Body of pancreas (tissue), 4 donors: ENCODE data around the gene VAMP4. TPM values are rescaled to one million over a fixed set of nuclear protein-coding genes. Genes with fewer than 3 reads are reported as not detected.
A peak's percentile ranks its signal among the peaks of the same experiment; 100 is the strongest.

ENCODE experiments used
- ATAC-seq: fragments of 150-250 bp; one replicate; pipeline ENCODE4 v1.9.1; 2016
- DNase-seq, 4 donors: peaks; one replicate each; pipeline ENCODE4 v3.0.0-alpha.2; 2019
- H3K27ac ChIP-seq, 4 donors: fragments of 200-600 bp; sonication (generic); 1 replicate in 3 of 4; 2 replicates in 1 of 4; pipeline versions ENCODE4 v1.5.1 to v1.6.1; 2016 to 2019; ENCODE audit warnings: mild to moderate bottlenecking in 1 of 4, mixed read lengths in 1 of 4, moderate library complexity in 1 of 4
- H3K27me3 ChIP-seq, 2 donors: fragments of 200-600 bp; sonication (generic); one replicate each; pipeline ENCODE4 v1.6.0; 2016; ENCODE audit warnings: mild to moderate bottlenecking in 1 of 2
- H3K36me3 ChIP-seq, 2 donors: fragments of 200-600 bp; sonication (generic); replicated peaks in 1 of 2; 2 replicates each; pipeline ENCODE4 v1.5.1; 2016; ENCODE audit warnings: low read depth in 2 of 2; ENCODE audit not compliant: insufficient read depth in 1 of 2
- H3K4me1 ChIP-seq: fragments of 200-600 bp; sonication (generic); one replicate; pipeline ENCODE4 v1.6.0; 2016
- H3K4me3 ChIP-seq, 2 donors: fragments of 200-600 bp; sonication (generic); 1 replicate in 1 of 2; 2 replicates in 1 of 2; pipeline ENCODE4 v1.5.1; 2016 to 2019
- H3K9me3 ChIP-seq, 3 donors: fragments of 200-600 bp; sonication (generic); 1 replicate in 2 of 3; 2 replicates in 1 of 3; pipeline ENCODE4 v1.5.1; 2016
- CTCF ChIP-seq, 7 experiments: fragments of 450-650 bp in 4 of 7; fragments of 200-600 bp in 3 of 7; sonication (generic) in 3 of 7; IDR thresholded peaks; one replicate each; pipeline ENCODE4 v1.5.1; 2016 to 2019; ENCODE audit warnings: antibody characterized with exemption in 7 of 7
- POLR2A ChIP-seq, 3 donors: fragments of 450-650 bp; IDR thresholded peaks; one replicate each; pipeline ENCODE4 v1.6.1; 2016; ENCODE audit warnings: antibody characterized with exemption in 3 of 3, mild to moderate bottlenecking in 2 of 3
- WGBS, 2 donors: methylation state at CpG; one replicate each; pipeline ENCODE4 v1.1.5; 2017; 5-methylcytosine and 5-hydroxymethylcytosine counted together
- intact Hi-C: fragments of 100-400 bp; cut with DNase I; formaldehyde crosslinking; loops from one replicate; pipeline ENCODE4 v1.15.1; 2023
- total RNA-seq, 2 donors: library from RNA; depleted of rRNA; stranded (reverse); fragments of >200 nt; gene quantifications; one replicate each; pipeline ENCODE4 v1.1.0, GENCODE V29; 2016

Gene VAMP4
- total RNA-seq, 2 donors from 2014 or later, result 5.6 to 8.8 TPM

- Histone ChIP-seq H3K4me1 (peaks cover 30% of the 10 kb centered on the region), H3K27me3 (no peaks in the 10 kb centered on the region), H3K4me3 (peak within 1 kb of the TSS; percentile 50 to 83), H3K9me3 (no peaks in the 10 kb centered on the region), H3K36me3 (peaks cover 0 to 8% of the 10 kb centered on the region in 2 donors), H3K27ac (peak within 1 kb of the TSS; percentile 74 to 90 (median 80))
- peak; percentile 97 to 99 (median 98) for DNase-seq
- WGBS, 2 donors, result 0% methylated on average over 42 to 57 of the region's 57 CpGs
- intact Hi-C loops, result no loop called here
- ATAC-seq, result peak; percentile 99
- TF ChIP-seq POLR2A (IDR thresholded peaks at IDR 0.05) (peak; percentile 91 to 97 (median 96)), CTCF (IDR thresholded peaks at IDR 0.05) (peak in 1 of 7 experiments; percentile 19)
These were observed 39.5 kb upstream of the VAMP4 start, which contains the start of gene METTL13 for GRCh38 chr1:171781176-171781875. Gene METTL13, plus strand, starts transcription at chr1:171781660. Its CDS starts 308 bp downstream, at chr1:171781968.

DNA sequence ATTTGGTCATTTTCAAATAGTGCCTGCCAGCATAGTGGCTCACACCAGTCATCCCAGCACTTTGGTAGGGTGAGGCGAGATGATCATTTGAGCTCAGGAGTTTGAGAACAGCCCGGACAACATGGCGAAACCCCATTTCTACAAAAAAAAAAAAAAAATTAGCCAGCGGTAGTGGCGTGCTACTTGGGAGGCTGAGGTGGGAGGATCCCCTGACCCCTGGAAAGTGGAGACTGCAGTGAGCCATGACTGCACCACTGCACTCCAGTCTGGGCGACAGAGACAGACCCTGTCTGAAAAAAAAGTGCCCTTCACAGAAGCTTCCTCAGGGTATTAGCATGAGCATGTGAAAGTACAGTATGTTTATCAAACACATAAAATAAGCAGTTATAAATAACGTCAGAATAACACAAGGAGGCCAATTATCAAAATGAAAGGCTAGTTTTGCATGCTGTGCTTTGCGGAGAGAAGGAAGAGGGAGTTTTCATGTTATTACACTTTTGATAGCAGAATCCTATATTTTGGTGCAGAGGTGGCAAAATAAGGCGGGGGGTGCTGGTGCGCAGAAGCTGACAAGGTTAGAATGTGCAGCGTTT is 38.8 kb upstream of the VAMP4 start:
- Histone ChIP-seq H3K4me3 (no peak overlapping the region), H3K4me1 (peaks cover 30% of the 10 kb centered on the region), H3K36me3 (peaks cover 0 to 3% of the 10 kb centered on the region in 2 donors), H3K9me3 (no peaks in the 10 kb centered on the region), H3K27ac (peak overlapping the region; percentile 55 to 90 (median 80)), H3K27me3 (no peaks in the 10 kb centered on the region)
- 40 to 43% methylated on average over 11 of the region's 11 CpGs for whole genome bisulfite sequencing, 2 donors
- intact Hi-C loops, result no loop called here
- ATAC-seq, result no peak
- no peak for DNase-seq
- peak in 1 of 7 experiments; percentile 1 for TF ChIP-seq CTCF (IDR thresholded peaks at IDR 0.05)
- TF ChIP-seq POLR2A (IDR thresholded peaks at IDR 0.05), result no peak

DNA sequence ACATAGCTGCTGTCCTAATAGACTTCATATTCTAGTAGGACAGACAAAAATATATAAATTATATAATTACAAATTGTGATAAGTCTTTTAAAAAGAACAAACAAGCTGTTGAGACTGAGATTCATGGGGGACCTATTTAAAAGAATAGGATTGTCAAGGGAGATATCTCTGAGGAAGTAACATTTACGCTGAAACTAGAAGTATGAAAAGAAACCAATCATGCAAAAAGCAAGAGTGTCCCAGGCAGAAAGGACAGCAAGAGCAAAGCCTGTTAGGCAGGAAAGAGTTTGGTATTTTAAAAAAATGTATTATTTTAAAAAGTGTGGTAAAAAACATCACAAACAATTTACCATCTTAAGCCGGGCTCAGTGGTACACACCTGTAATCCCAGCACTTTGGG is 30.4 kb upstream of the VAMP4 start:
- H3K9me3 ChIP-seq, result no peaks in the 10 kb centered on the region
- H3K4me3 ChIP-seq, result no peak overlapping the region
- no peak overlapping the region for H3K27ac ChIP-seq
- DNase-seq (no peak), ATAC-seq (no peak)
- no peaks in the 10 kb centered on the region for H3K27me3 ChIP-seq
- intact Hi-C loops, result no loop called here
- no peak for TF ChIP-seq POLR2A (IDR thresholded peaks at IDR 0.05)
- no peak for TF ChIP-seq CTCF (IDR thresholded peaks at IDR 0.05)
- WGBS, 2 donors, result 75 to 85% methylated on average over 2 of the region's 2 CpGs
- no peaks in the 10 kb centered on the region for H3K36me3 ChIP-seq
- H3K4me1 ChIP-seq, result no peaks in the 10 kb centered on the region

- Histone ChIP-seq H3K27ac (no peak overlapping the region), H3K27me3 (no peaks in the 10 kb centered on the region), H3K9me3 (no peaks in the 10 kb centered on the region), H3K4me3 (no peak overlapping the region), H3K36me3 (no peaks in the 10 kb centered on the region), H3K4me1 (no peaks in the 10 kb centered on the region)
- TF ChIP-seq POLR2A (IDR thresholded peaks at IDR 0.05) (no peak), CTCF (IDR thresholded peaks at IDR 0.05) (no peak)
- no peak for DNase-seq
- intact Hi-C loops, result no loop called here
- ATAC-seq, result no peak
- WGBS, 2 donors, result 52 to 65% methylated on average over 1 of the region's 1 CpG
These were observed 27.9 kb upstream of the VAMP4 start for GRCh38 chr1:171769754-171770153.
